Activated CD4-positive, alpha-beta T cell treated with anti-CD3 and anti-CD28 coated beads, Interleukin-10, Interleukin-2, amounts not matched to agents 100 ng/mL and 50 ng/mL, durations not matched to agents 16 hours and 8 hours (primary cell): ENCODE data around the gene HTD2.
"Not testable (repeated sequence)": the region's sequence is repeated elsewhere in the genome, so short reads cannot be mapped to it uniquely, and the experiment has no call there.

ENCODE experiments used
- DNase-seq: peaks from one replicate; pipeline ENCODE4 v3.0.0-alpha.2; 2020

HTD2 gene

GRCh38 chr3:58305882-58306711 lies at the start of gene HTD2, which contains the start of gene RPP14:
HTD2 (plus strand) TSS chr3:58306520; CDS start chr3:58317614, 11,094 bp downstream.
RPP14 (plus strand) TSS chr3:58306245; CDS start chr3:58310330, 4,085 bp downstream.
- peak; percentile 98 for DNase-seq

- no peak for DNase-seq
Observed at GRCh38 chr3:58258392-58259055, 47.8 kb upstream of the HTD2 start.

GRCh38 chr3:58260261-58260731 lies 46.0 kb upstream of the HTD2 start:
- peak; percentile 63 for DNase-seq

GRCh38 chr3:58260733-58261132 lies 45.6 kb upstream of the HTD2 start:
- DNase-seq: peak; percentile 18

GRCh38 chr3:58261954-58262666 lies 44.2 kb upstream of the HTD2 start:
- DNase-seq: no peak

- no peak for DNase-seq
Observed at GRCh38 chr3:58266577-58266976, 39.7 kb upstream of the HTD2 start.

GRCh38 chr3:58267543-58267942 lies 38.8 kb upstream of the HTD2 start:
- DNase-seq: not testable (repeated sequence)

- DNase-seq: no peak
Observed at GRCh38 chr3:58269356-58269755, 37.0 kb upstream of the HTD2 start.

GRCh38 chr3:58270485-58270884 lies 35.8 kb upstream of the HTD2 start:
- DNase-seq: no peak

- DNase-seq: peak; percentile 47
Observed at GRCh38 chr3:58271901-58272501, 34.3 kb upstream of the HTD2 start.

- DNase-seq: no peak
Observed at GRCh38 chr3:58272891-58273290, 33.4 kb upstream of the HTD2 start.

- DNase-seq: not testable (repeated sequence)
Observed at GRCh38 chr3:58273362-58273761, 33.0 kb upstream of the HTD2 start.

- no peak for DNase-seq
Observed at GRCh38 chr3:58274027-58274614, 32.2 kb upstream of the HTD2 start.

- DNase-seq: no peak
Observed at GRCh38 chr3:58281069-58281468, 25.3 kb upstream of the HTD2 start.

GRCh38 chr3:58285334-58285733 lies 21.0 kb upstream of the HTD2 start:
- no peak for DNase-seq

GRCh38 chr3:58287354-58287753 lies 19.0 kb upstream of the HTD2 start:
- no peak for DNase-seq

GRCh38 chr3:58288011-58288728 lies 18.1 kb upstream of the HTD2 start:
- no peak for DNase-seq

- DNase-seq: not testable (repeated sequence)
Observed at GRCh38 chr3:58288964-58289613, 17.2 kb upstream of the HTD2 start.

- DNase-seq: not testable (repeated sequence)
Observed at GRCh38 chr3:58290446-58290845, 15.9 kb upstream of the HTD2 start.

- DNase-seq: no peak
Observed at GRCh38 chr3:58291671-58292338, 14.5 kb upstream of the HTD2 start.

- DNase-seq: no peak
Observed at GRCh38 chr3:58292866-58293265, 13.5 kb upstream of the HTD2 start.
